ENCODE data around the gene LIX1L. TPM values are rescaled to one million over a fixed set of nuclear protein-coding genes. Genes with fewer than 3 reads are reported as not detected.
"Not testable (repeated sequence)": the region's sequence is repeated elsewhere in the genome, so short reads cannot be mapped to it uniquely, and the experiment has no call there.

LIX1L gene
- polyA plus RNA-seq, 4 donors = 0.67 to 7.1 (median 4.5) TPM

- no peak for FAIRE-seq
- 50 to 54% (median 51%) methylated on average over 20 of the region's 20 CpGs for WGBS, 3 donors
- H3K4me1 ChIP-seq (ENCODE audit: control insufficient read depth in 3 of 3, insufficient read depth in 2 of 3, low read depth in 1 of 3, low read length in 2 of 3) = peaks cover 0 to 7% (median 0%) of the 10 kb centered on the region in 3 donors
- H3K27ac ChIP-seq (ENCODE audit: low read depth in 1 of 3, low read length in 2 of 3) = peak overlapping the region; percentile 66 to 99 (median 94)
- H3K4me3 ChIP-seq (ENCODE audit: low read depth in 1 of 3, low read length in 3 of 3) = peak overlapping the region; percentile 52 to 91 (median 67)
- peaks cover 0 to 10% (median 2%) of the 10 kb centered on the region in 3 donors for H3K36me3 ChIP-seq (ENCODE audit: control insufficient read depth in 3 of 3, insufficient read depth in 2 of 3, low read depth in 1 of 3, low read length in 3 of 3)
- DNase-seq = peak in 1 of 2 donors; percentile 24
- H3K27me3 ChIP-seq (ENCODE audit: control insufficient read depth in 3 of 3, insufficient read depth in 3 of 3, low read length in 3 of 3) = no peaks in the 10 kb centered on the region
- no peaks in the 10 kb centered on the region for H3K9me3 ChIP-seq (ENCODE audit: control insufficient read depth in 2 of 2, insufficient read depth in 1 of 2, low read depth in 1 of 2, low read length in 1 of 2)
These were observed 29.7 kb downstream of the LIX1L start for GRCh38 chr1:145927916-145928643.

GRCh38 chr1:145927063-145927886 is 30.5 kb downstream of the LIX1L start, which contains the start of gene RBM8A:
Gene RBM8A, minus strand, starts transcription at chr1:145927484. Its CDS starts 58 bp downstream, at chr1:145927426.
- peaks cover 0 to 10% (median 2%) of the 10 kb centered on the region in 3 donors for H3K36me3 ChIP-seq (ENCODE audit: control insufficient read depth in 3 of 3, insufficient read depth in 2 of 3, low read depth in 1 of 3, low read length in 3 of 3)
- 0 to 1% (median 0%) methylated on average over 41 of the region's 41 CpGs for WGBS, 3 donors
- peak within 1 kb of the TSS; percentile 67 to 91 (median 79) for H3K4me3 ChIP-seq (ENCODE audit: low read depth in 1 of 3, low read length in 3 of 3)
- H3K27ac ChIP-seq (ENCODE audit: low read depth in 1 of 3, low read length in 2 of 3) = peak within 1 kb of the TSS; percentile 86 to 99 (median 94)
- H3K4me1 ChIP-seq (ENCODE audit: control insufficient read depth in 3 of 3, insufficient read depth in 2 of 3, low read depth in 1 of 3, low read length in 2 of 3) = peaks cover 0 to 7% (median 0%) of the 10 kb centered on the region in 3 donors
- H3K9me3 ChIP-seq (ENCODE audit: control insufficient read depth in 2 of 2, insufficient read depth in 1 of 2, low read depth in 1 of 2, low read length in 1 of 2) = no peaks in the 10 kb centered on the region
- FAIRE-seq = no peak
- H3K27me3 ChIP-seq (ENCODE audit: control insufficient read depth in 3 of 3, insufficient read depth in 3 of 3, low read length in 3 of 3) = no peaks in the 10 kb centered on the region
- peak; percentile 98 to 99 for DNase-seq

GRCh38 chr1:145926686-145927062 is 31.1 kb downstream of the LIX1L start:
- peak overlapping the region; percentile 67 to 91 (median 79) for H3K4me3 ChIP-seq (ENCODE audit: low read depth in 1 of 3, low read length in 3 of 3)
- H3K27ac ChIP-seq (ENCODE audit: low read depth in 1 of 3, low read length in 2 of 3) = peak overlapping the region; percentile 86 to 99 (median 94)
- H3K9me3 ChIP-seq (ENCODE audit: control insufficient read depth in 2 of 2, insufficient read depth in 1 of 2, low read depth in 1 of 2, low read length in 1 of 2) = no peaks in the 10 kb centered on the region
- peaks cover 0 to 13% (median 2%) of the 10 kb centered on the region in 3 donors for H3K36me3 ChIP-seq (ENCODE audit: control insufficient read depth in 3 of 3, insufficient read depth in 2 of 3, low read depth in 1 of 3, low read length in 3 of 3)
- WGBS, 3 donors = 2 to 4% (median 2%) methylated on average over 19 of the region's 19 CpGs
- H3K4me1 ChIP-seq (ENCODE audit: control insufficient read depth in 3 of 3, insufficient read depth in 2 of 3, low read depth in 1 of 3, low read length in 2 of 3) = peaks cover 0 to 7% (median 0%) of the 10 kb centered on the region in 3 donors
- no peaks in the 10 kb centered on the region for H3K27me3 ChIP-seq (ENCODE audit: control insufficient read depth in 3 of 3, insufficient read depth in 3 of 3, low read length in 3 of 3)
- FAIRE-seq = no peak
- peak in 1 of 2 donors; percentile 18 for DNase-seq

DNA sequence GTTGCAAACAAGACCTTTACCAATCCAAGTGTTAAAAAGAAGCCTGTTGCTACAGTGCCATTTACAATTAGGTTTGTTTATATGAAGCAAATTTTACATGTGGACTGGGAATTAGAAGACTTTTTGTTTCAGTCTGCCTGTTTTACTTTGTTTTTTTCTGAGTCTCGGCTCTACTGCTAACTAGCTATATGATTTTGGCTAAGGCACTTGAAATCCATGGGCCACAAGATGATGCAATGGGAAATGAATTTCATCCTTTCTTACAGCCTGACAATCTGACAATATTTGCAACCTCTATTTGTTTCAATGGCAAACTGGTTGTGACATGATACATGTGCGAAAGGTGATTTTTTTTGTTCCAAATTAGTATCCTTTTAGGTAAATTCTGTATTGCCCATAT is 35.6 kb downstream of the LIX1L start:
- WGBS, 3 donors = 81 to 86% (median 83%) methylated on average over 2 of the region's 2 CpGs
- no peak overlapping the region for H3K27ac ChIP-seq (ENCODE audit: low read depth in 1 of 3, low read length in 2 of 3)
- no peak for FAIRE-seq

DNA sequence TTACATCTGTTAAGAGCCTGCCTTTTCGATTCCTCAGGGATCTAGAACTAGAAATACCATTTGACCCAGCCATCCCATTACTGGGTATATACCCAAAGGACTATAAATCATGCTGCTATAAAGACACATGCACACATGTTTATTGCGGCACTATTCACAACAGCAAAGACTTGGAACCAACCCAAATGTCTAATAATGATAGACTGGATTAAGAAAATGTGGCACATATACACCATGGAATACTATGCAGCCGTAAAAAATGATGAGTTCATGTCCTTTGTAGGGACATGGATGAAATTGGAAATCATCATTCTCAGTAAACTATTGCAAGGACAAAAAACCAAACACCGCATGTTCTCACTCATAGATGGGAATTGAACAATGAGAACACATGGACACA is 37.5 kb downstream of the LIX1L start:
- Histone ChIP-seq H3K4me1 (ENCODE audit: control insufficient read depth in 3 of 3, insufficient read depth in 2 of 3, low read depth in 1 of 3, low read length in 2 of 3) (peaks cover 0 to 18% (median 4%) of the 10 kb centered on the region in 3 donors), H3K36me3 (ENCODE audit: control insufficient read depth in 3 of 3, insufficient read depth in 2 of 3, low read depth in 1 of 3, low read length in 3 of 3) (peaks cover 0 to 13% (median 0%) of the 10 kb centered on the region in 3 donors)
- FAIRE-seq; H3K4me3 ChIP-seq (ENCODE audit: low read depth in 1 of 3, low read length in 3 of 3); H3K27ac ChIP-seq (ENCODE audit: low read depth in 1 of 3, low read length in 2 of 3); DNase-seq; H3K9me3 ChIP-seq (ENCODE audit: control insufficient read depth in 2 of 2, insufficient read depth in 1 of 2, low read depth in 1 of 2, low read length in 1 of 2); H3K27me3 ChIP-seq (ENCODE audit: control insufficient read depth in 3 of 3, insufficient read depth in 3 of 3, low read length in 3 of 3): not testable (repeated sequence)
- WGBS, 3 donors = 48 to 86% (median 48%) methylated on average over 2 of the region's 4 CpGs

More for the DNA sequence above, 35.6 kb downstream of the LIX1L start:
- Histone ChIP-seq H3K4me1 (ENCODE audit: control insufficient read depth in 3 of 3, insufficient read depth in 2 of 3, low read depth in 1 of 3, low read length in 2 of 3) (peaks cover 0 to 24% (median 4%) of the 10 kb centered on the region in 3 donors), H3K36me3 (ENCODE audit: control insufficient read depth in 3 of 3, insufficient read depth in 2 of 3, low read depth in 1 of 3, low read length in 3 of 3) (peaks cover 0 to 10% (median 2%) of the 10 kb centered on the region in 3 donors), H3K27me3 (ENCODE audit: control insufficient read depth in 3 of 3, insufficient read depth in 3 of 3, low read length in 3 of 3) (no peaks in the 10 kb centered on the region), H3K9me3 (ENCODE audit: control insufficient read depth in 2 of 2, insufficient read depth in 1 of 2, low read depth in 1 of 2, low read length in 1 of 2) (no peaks in the 10 kb centered on the region), H3K4me3 (ENCODE audit: low read depth in 1 of 3, low read length in 3 of 3) (no peak overlapping the region)
- DNase-seq = no peak

DNA sequence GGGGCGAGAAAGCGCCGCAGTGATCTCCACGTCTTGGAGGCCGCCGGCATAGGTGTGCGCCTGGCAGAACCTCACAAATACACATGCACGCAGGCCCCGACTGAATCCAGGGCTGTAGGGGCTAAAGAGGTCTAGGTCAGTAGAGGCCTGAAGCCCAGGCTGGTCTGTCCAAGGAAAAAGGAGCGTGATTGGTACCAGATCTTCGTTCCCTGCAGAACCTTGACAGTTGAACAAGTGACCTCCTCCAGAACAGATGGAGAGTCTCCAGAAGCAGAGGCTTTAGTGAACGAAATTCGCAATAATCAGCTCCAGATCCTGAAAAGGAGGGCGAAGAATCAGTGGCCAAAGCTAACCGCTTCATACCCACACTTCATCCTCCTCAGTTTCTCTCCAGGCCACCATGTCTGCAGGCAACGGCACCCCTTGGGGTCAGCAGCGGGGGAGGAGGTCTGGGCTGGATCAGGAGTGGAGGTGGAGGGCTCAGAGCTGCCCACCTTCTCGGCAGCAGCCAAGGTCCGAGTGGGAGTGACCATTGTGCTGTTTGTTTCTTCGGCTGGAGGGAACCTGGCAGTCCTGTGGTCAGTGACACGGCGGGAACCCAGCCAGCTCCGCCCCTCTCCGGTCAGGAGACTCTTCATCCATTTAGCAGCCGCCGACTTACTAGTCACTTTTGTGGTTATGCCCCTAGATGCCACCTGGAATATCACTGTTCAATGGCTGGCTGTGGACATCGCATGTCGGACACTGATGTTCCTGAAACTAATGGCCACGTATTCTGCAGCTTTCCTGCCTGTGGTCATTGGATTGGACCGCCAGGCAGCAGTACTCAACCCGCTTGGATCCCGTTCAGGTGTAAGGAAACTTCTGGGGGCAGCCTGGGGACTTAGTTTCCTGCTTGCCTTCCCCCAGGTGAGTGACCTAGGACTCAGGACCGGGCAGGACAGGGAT is 38.6 kb downstream of the LIX1L start:
- Histone ChIP-seq H3K9me3 (ENCODE audit: control insufficient read depth in 2 of 2, insufficient read depth in 1 of 2, low read depth in 1 of 2, low read length in 1 of 2) (no peaks in the 10 kb centered on the region), H3K27ac (ENCODE audit: low read depth in 1 of 3, low read length in 2 of 3) (peak overlapping the region; percentile 13 to 95 (median 90)), H3K4me1 (ENCODE audit: control insufficient read depth in 3 of 3, insufficient read depth in 2 of 3, low read depth in 1 of 3, low read length in 2 of 3) (peaks cover 0 to 18% (median 4%) of the 10 kb centered on the region in 3 donors), H3K27me3 (ENCODE audit: control insufficient read depth in 3 of 3, insufficient read depth in 3 of 3, low read length in 3 of 3) (no peaks in the 10 kb centered on the region), H3K4me3 (ENCODE audit: low read depth in 1 of 3, low read length in 3 of 3) (peak overlapping the region; percentile 58 to 98 (median 59)), H3K36me3 (ENCODE audit: control insufficient read depth in 3 of 3, insufficient read depth in 2 of 3, low read depth in 1 of 3, low read length in 3 of 3) (peaks cover 0 to 17% (median 0%) of the 10 kb centered on the region in 3 donors)
- WGBS, 3 donors = 5 to 10% (median 6%) methylated on average over 33 of the region's 33 CpGs
- DNase-seq (peak; percentile 45 to 68), FAIRE-seq (no peak)

DNA sequence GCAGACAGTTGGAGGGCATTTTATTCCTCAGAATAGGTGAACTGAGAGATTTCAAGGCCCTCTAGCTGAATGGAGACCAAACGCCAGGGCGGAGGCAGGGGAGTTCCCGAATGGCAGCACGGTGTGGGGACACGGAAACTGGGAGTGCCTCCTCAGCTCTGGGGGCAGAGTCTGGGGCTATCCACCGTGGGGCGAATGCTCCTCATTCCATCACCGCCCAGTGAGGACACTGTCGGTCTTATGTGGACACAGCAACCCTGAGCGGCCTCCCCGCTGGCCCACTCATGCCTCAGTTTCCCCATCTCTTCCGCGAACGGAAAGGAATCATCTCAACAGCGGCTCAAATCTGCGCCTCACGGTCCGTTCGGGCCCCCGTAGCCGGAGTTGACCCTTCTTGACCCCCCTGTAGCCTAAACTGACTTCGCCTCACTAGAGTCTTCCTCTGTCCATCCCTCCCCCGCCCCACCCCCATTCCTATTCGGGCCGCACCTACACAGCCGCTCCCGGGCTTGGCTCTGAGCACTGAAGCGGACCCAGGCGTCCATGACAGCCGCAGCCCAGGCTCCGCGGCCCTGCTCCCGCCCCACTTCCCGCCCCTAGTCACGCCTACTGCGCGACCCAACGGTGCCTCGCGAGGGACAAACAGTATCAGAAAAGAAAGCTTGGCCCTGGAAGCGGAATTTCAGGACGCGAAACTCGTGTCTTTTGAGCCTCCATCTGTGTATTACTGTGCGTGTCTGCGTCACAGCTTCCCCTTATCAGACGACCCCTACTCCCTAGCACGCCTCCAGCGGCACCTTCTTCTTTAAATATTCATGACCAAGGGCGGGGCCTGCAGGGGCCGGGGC is 39.4 kb downstream of the LIX1L start, which contains the start of gene PEX11B:
PEX11B (minus strand) TSS at position 574 of the 848 bp plus-strand sequence; CDS start at position 545, 29 bp downstream.
- peak within 1 kb of the TSS; percentile 58 to 98 (median 59) for H3K4me3 ChIP-seq (ENCODE audit: low read depth in 1 of 3, low read length in 3 of 3)
- H3K9me3 ChIP-seq (ENCODE audit: control insufficient read depth in 2 of 2, insufficient read depth in 1 of 2, low read depth in 1 of 2, low read length in 1 of 2) = no peaks in the 10 kb centered on the region
- no peaks in the 10 kb centered on the region for H3K27me3 ChIP-seq (ENCODE audit: control insufficient read depth in 3 of 3, insufficient read depth in 3 of 3, low read length in 3 of 3)
- peak within 1 kb of the TSS; percentile 56 to 95 (median 90) for H3K27ac ChIP-seq (ENCODE audit: low read depth in 1 of 3, low read length in 2 of 3)
- DNase-seq (peak; percentile 90 to 96), FAIRE-seq (no peak)
- peaks cover 0 to 18% (median 4%) of the 10 kb centered on the region in 3 donors for H3K4me1 ChIP-seq (ENCODE audit: control insufficient read depth in 3 of 3, insufficient read depth in 2 of 3, low read depth in 1 of 3, low read length in 2 of 3)
- peaks cover 0 to 17% (median 2%) of the 10 kb centered on the region in 3 donors for H3K36me3 ChIP-seq (ENCODE audit: control insufficient read depth in 3 of 3, insufficient read depth in 2 of 3, low read depth in 1 of 3, low read length in 3 of 3)
- WGBS, 3 donors = 0 to 1% (median 1%) methylated on average over 44 to 51 of the region's 51 CpGs

All from small intestine (tissue), 7 donors.